A673 (cell line): ENCODE data around the gene TJAP1.

ENCODE experiments used
- EZH2 ChIP-seq: fragments of 200-600 bp; sonication (generic); IDR thresholded peaks from 2 replicates; pipeline ENCODE4 v1.6.1; 2017; ENCODE audit warnings: borderline replicate concordance, low read depth, mild to moderate bottlenecking, mixed read lengths, antibody characterized with exemption, low read length; ENCODE audit not compliant: poor library complexity, severe bottlenecking
- TF ChIP-seq, protein P1 (sequence below): fragments of 300-800, 200-600 bp; sonication (generic); conservative IDR thresholded peaks from 2 replicates; pipeline ENCODE4 v1.5.1; 2017; ENCODE audit warnings: low read depth, mild to moderate bottlenecking, antibody characterized with exemption, low read length, moderate library complexity, mixed read lengths

DNA sequence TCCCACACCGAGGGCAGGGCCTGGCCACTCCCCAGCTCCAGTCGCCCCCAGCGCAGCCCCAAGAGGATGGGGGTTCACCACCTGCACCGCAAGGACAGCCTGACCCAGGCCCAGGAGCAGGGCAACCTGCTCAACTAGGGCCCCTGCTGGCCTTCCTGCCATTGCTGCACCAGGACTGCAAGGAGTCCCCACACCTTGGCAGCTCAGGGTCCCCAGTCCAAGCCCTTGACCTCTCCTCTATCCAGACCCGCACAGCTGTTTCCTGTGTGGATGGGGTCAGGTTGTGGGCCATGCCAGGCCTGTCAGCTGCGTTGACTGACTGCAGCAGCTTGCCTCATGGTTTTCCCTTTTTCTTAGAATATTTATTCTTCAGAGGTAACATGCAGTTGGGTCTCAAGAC, 28.3 kb downstream of the TJAP1 start:
- TF ChIP-seq, protein P1, sequence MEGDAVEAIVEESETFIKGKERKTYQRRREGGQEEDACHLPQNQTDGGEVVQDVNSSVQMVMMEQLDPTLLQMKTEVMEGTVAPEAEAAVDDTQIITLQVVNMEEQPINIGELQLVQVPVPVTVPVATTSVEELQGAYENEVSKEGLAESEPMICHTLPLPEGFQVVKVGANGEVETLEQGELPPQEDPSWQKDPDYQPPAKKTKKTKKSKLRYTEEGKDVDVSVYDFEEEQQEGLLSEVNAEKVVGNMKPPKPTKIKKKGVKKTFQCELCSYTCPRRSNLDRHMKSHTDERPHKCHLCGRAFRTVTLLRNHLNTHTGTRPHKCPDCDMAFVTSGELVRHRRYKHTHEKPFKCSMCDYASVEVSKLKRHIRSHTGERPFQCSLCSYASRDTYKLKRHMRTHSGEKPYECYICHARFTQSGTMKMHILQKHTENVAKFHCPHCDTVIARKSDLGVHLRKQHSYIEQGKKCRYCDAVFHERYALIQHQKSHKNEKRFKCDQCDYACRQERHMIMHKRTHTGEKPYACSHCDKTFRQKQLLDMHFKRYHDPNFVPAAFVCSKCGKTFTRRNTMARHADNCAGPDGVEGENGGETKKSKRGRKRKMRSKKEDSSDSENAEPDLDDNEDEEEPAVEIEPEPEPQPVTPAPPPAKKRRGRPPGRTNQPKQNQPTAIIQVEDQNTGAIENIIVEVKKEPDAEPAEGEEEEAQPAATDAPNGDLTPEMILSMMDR: no peak
- no peak for TF ChIP-seq EZH2
